HG02870 (cell line): ENCODE measurements around the gene TNFRSF9.

Experiments used
- ATAC-seq: cut with Tn5 transposase; IDR thresholded peaks from one replicate; pipeline ENCODE4 v1.9.1; 2021; ENCODE audit warnings: mild to moderate bottlenecking, moderate library complexity; ENCODE audit not compliant: unreplicated experiment

TNFRSF9 gene

DNA sequence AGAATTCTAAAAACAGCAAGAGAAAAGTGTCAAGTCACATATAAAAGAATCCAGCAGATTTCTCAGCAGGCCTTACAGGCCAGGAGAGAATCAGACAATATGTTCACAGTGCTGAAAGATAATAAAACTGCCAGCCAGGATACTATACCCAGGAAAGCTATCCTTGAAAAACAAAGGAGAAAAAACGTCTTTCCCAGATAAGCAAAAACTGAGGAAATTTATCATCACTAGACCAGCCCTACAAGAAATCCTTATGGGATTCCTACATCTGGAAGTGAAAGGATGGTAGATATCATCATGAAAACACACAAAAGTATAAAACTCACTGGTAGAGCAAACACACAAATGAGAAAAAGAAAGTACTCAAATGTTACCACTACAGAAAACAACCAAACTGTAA is 62.6 kb downstream of the TNFRSF9 start:
- ATAC-seq: no peak

DNA sequence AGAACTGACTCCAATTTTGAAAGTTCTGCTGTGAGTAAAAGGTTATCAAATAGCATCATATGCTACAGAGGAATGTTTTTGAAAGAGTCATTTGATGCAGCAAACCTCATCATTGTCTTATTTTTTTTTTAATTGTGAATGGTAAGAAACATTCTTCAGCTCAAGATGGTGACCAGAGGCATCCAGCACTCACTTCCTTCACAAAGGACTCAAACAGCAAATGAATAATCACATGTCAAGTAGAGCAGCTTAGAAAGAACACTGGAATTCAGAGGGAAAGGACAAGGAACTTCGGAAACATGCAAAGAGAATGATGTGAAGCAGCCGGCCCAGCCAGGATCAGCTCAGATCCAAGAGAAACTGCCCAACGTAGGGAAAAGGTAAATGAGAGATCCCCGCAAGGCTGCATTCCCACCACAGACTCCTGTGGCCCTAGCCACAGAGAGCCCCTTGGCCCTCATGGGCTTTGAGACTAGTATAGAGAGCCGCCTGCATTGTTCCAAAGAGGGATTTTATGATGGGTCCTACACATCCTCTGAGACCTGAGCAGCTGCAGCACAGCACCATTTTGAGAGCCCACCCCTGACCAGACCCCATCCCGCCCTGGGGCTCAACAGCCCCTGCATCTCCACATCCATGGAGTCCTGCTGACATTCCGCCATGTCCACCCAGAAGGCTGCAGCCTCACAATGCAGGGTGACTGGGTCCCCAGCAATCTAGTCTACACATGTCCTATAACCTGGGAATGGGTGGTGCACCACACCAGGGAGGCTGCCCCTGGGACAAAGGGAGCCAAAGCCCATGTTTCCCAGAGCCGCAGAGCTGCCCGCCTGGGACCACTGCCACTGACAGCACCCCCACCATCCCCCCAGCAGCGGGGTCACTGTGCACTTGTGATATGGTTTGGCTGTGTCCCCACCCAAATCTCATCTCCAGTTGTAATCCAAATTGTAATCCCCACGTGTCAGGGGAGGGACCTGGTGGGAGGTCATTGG is 66.5 kb downstream of the TNFRSF9 start:
- no peak for ATAC-seq

DNA sequence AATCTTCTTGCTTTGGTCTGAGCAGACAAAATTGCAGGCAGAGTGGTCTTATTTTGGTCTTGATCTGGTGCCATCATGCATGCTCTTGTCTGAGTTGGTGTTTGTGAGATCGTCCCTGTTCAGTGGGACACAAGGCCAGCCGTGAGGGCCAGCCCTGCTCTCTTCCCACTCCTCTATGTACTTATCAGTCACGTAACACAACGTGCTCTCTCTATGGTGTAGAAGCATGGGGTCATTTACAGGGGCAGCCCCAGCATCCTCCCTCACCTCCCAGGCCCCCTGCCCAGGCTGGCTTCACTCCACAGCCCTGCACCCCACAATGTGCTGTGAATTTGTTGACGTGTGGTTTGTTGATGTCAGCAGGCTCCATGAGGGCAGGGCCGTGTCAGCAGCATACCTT is 69.5 kb downstream of the TNFRSF9 start:
- ATAC-seq: no peak

DNA sequence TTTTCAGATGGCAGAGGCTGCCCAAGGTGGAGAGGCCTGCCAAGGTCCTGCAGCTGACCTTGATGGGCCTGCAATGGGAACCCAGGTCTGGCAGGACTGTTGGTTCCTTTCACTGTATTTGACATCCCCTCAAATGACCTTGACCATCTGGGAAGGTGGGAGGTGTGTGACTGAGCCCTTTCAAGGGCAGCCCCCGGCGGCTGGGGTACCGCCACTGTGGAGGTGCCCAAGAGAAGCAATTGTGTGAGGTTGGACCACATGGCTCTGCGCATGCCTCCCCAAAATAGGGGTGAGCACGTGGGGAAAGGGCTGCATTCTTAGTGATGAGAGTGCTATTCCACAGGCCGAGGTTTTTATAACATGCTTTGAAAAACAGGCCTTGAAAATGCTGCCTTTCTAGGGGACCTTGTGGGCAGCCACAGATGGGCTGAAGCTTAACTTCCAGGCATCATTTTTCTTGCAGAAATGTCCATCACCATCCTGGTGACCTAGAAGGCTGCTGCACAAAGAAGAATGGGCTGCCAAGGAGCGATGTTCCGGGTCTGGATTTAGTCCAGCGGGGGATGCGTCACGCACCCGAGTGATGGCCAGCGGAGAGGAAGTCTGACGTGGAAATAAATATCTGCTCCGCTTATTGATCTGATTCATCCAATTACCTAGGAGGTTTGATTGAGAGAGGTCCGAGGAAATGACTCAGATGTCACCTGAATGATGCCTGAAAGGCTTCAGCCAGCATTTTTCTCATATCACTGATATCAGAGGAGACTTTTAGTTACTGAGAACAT is 71.3 kb downstream of the TNFRSF9 start:
- ATAC-seq: no peak

DNA sequence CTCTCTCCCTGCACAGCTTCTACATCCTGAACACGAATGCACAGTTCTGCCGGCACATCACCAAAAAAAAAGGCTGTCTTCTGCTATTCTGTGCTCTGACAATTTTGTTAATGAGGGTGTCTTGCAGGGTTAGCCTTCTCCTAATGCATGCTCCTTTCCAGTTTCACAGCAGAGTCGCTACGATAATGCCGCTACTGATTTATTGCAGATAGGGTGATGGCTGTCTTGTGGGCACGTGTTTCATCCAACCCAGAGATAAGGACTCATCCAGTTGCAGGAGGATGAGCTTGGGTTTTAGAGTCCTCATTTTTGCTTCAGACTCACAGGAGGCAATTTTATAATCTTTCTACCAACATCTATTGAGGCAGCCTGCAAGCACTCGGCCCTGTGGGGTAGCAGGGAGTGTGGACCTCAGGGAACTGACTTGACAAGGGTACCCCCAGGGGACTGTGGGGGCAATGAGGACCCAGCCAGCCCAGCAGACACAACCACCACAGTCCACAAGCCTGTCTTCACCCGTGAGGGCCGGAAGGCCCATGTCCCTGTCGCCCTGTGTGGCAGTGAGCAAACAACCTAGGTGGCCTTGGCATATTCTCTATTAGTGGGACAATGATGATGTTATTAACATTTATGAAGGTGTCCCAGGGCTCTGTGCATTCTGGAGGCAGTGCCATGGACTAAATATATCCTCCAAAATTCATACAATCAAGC is 72.4 kb downstream of the TNFRSF9 start:
- no peak for ATAC-seq

DNA sequence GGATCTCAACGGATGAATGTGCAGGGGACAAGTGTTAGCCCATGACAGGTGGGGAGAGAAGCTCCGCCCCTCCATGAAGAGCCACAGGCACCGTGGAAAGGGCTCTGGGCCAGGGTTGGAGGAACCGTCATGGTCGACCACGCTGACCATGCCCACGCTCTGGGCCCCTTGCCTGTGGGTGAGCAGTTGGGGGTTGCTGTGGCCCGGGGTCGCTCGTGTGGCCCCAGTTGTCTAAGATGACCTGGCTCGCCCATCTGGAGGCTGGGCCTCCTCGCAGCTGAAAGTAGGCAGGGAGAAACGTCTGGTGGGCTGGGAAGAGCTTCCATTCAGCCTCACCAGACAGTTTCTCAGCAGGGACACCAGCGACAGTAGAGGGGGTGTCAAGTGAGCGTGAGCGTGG is 74.7 kb downstream of the TNFRSF9 start:
- ATAC-seq: no peak
